GM12801 (cell line): ENCODE results near the gene PLBD2.

Experiments
- CTCF ChIP-seq: IDR thresholded peaks from one replicate; pipeline ENCODE4 v1.5.1; 2011; ENCODE audit warnings: control low read depth; ENCODE audit not compliant: insufficient read length; ENCODE audit errors: extremely low read depth

PLBD2 gene

GRCh38 chr12:113339540-113339939 is 18.8 kb upstream of the PLBD2 start:
- TF ChIP-seq CTCF, result no peak

- TF ChIP-seq CTCF, result no peak
Measured at GRCh38 chr12:113340061-113340460, 18.3 kb upstream of the PLBD2 start.

GRCh38 chr12:113341535-113341934 is 16.9 kb upstream of the PLBD2 start:
- no peak for TF ChIP-seq CTCF

- TF ChIP-seq CTCF, result no peak
Measured at GRCh38 chr12:113345318-113345717, 13.1 kb upstream of the PLBD2 start.

- no peak for TF ChIP-seq CTCF
Measured at GRCh38 chr12:113346353-113346752, 12.0 kb upstream of the PLBD2 start.

- no peak for TF ChIP-seq CTCF
Measured at GRCh38 chr12:113347107-113347506, 11.3 kb upstream of the PLBD2 start.

- TF ChIP-seq CTCF, result no peak
Measured at GRCh38 chr12:113347892-113348291, 10.5 kb upstream of the PLBD2 start.
